ENCODE data around the gene PDCD1LG2.

Gene PDCD1LG2

DNA sequence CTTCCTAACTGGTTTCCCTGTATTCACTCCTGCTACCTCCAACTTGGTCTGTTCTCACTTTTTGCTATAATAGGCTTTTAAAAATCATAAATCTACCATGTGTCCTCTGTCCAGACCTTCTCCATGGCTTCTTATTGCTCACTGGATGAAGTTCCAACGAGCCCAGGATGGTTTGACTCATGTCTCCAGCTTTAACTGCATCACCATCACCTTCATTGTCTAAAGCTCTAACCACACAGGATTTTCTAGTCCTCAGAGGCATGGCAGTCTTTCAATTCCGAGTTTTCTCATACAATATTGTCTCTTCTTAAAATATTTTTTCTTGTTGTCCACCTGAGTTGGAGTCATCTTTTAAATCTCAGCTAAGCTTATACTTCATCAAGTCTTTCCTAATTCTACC, 49.3 kb downstream of the PDCD1LG2 start:
- TF ChIP-seq, protein P1, sequence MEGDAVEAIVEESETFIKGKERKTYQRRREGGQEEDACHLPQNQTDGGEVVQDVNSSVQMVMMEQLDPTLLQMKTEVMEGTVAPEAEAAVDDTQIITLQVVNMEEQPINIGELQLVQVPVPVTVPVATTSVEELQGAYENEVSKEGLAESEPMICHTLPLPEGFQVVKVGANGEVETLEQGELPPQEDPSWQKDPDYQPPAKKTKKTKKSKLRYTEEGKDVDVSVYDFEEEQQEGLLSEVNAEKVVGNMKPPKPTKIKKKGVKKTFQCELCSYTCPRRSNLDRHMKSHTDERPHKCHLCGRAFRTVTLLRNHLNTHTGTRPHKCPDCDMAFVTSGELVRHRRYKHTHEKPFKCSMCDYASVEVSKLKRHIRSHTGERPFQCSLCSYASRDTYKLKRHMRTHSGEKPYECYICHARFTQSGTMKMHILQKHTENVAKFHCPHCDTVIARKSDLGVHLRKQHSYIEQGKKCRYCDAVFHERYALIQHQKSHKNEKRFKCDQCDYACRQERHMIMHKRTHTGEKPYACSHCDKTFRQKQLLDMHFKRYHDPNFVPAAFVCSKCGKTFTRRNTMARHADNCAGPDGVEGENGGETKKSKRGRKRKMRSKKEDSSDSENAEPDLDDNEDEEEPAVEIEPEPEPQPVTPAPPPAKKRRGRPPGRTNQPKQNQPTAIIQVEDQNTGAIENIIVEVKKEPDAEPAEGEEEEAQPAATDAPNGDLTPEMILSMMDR (IDR thresholded peaks at IDR 0.05; ENCODE audit: control insufficient read depth, extremely low read depth, insufficient read depth) = no peak
- H3K4me3 ChIP-seq (ENCODE audit: low read depth, low read length) = no peak overlapping the region
- no peak for DNase-seq (ENCODE audit: low read depth)

DNA sequence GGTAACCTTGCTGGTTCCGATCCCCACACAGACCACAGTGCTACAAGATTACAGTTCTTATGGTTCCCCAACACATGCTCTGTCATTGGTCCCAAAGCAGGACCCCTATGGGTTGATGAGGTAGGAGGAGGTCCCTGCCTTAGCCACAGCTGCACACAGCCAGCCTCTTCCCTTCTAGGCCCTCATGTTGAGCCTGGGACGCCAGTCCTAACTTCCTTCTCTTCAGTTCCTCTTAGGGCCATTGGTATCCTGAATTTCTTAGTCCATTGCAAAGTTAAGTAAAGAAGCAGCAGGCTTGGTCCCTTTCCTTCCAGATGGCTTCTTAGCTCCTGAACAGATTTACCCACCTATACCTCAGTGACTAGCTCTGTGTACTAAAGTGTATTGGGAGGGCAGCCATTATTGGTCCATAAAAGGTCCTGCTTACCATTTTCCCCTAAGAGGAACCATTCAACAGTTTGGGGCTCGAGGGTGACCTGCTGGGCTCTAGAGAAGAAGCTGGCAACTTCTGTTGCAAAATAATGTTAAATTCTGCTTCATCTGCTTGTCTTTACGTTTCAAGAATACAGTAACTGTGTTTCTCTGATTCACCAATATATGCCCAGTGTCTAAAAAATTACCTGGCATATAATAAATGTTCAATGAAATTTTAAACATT, 50.2 kb downstream of the PDCD1LG2 start:
- TF ChIP-seq, protein P1 (IDR thresholded peaks at IDR 0.05; ENCODE audit: control insufficient read depth, extremely low read depth, insufficient read depth) = no peak
- DNase-seq (ENCODE audit: low read depth) = no peak
- H3K4me3 ChIP-seq (ENCODE audit: low read depth, low read length) = no peak overlapping the region

DNA sequence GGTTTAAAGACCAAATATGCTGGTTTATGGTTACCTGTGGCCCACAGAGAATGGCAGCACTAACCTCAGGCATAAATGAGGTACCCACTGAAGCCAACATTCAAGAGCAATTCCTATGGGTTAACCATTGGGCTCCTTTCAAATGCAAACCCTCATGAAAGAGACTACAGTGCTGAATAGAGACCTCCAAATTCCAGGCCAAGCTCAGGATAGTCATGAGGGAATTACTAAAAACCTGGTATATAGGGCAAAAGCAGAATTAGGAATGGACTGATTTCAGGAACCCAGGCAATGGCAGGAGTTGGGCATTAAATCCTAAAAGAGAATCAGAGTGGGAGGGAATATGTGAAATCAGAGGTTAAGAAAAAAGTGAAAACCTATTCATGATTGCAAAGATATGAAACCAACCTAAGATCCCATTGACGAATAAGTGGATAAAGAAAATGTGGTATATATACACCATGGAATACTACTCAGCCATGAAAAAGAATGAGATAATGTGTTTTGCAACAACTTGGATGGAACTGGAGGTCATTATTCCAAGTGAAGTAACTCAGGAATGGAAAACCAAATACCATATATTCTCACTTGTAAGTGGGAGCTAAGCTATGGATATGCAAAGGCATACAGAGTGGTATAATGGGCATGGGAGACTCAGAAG, 51.6 kb downstream of the PDCD1LG2 start:
- H3K4me3 ChIP-seq (ENCODE audit: low read depth, low read length) = no peak overlapping the region
- TF ChIP-seq, protein P1 (IDR thresholded peaks at IDR 0.05; ENCODE audit: control insufficient read depth, extremely low read depth, insufficient read depth) = no peak

DNA sequence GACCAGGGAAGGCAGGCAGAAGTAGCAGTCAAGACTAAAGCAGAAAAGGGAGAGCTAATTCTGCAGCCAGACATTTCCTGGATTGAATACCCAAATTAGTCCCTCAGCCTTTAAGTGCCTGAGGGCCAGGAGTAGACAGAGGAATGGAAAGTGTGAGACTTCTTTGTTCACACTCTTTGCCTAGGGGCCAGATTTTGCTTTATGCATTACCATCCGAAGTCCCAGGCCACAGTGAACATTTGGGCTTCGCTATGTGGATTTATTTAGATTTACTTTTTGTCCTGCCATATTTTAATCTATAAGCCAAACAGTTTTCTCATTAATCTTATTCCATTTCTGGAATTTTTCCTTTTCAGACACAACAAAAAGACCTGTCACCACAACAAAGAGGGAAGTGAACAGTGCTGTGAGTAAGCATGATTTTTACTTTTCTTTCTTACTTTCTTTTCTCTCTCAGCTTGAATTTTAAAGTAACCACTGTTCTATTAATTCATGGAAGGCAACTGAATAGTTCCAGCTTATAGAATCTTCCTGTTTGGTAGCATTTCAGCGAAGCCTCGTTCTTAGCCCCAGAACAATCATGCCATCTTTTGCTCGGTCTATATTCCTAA, 52.6 kb downstream of the PDCD1LG2 start:
- TF ChIP-seq, protein P1 (IDR thresholded peaks at IDR 0.05; ENCODE audit: control insufficient read depth, extremely low read depth, insufficient read depth) = no peak
- no peak for DNase-seq (ENCODE audit: low read depth)
- no peak overlapping the region for H3K4me3 ChIP-seq (ENCODE audit: low read depth, low read length)

More for the DNA sequence above, 51.6 kb downstream of the PDCD1LG2 start:
- DNase-seq (ENCODE audit: low read depth) = no peak

DNA sequence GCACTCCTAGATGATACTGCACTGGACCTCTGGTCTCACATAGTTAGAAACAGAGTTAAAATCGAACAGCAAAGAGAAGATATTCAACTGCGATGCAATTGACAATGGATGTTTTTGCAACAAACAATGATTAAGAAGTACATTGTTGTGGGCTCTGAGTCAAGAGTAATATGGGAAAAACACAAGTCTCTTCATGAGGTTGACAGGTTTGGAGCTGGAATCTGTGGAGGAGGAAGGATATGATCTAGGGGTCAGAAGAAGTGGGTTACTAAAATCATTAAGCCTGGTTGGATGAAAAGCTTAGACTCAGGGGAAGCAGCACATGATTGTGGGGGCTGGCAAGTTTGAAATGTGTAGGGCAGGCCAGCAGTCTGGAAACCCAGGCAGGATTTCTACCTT, 53.1 kb downstream of the PDCD1LG2 start:
- DNase-seq (ENCODE audit: low read depth) = no peak
- H3K4me3 ChIP-seq (ENCODE audit: low read depth, low read length) = no peak overlapping the region
- TF ChIP-seq, protein P1 (IDR thresholded peaks at IDR 0.05; ENCODE audit: control insufficient read depth, extremely low read depth, insufficient read depth) = no peak

DNA sequence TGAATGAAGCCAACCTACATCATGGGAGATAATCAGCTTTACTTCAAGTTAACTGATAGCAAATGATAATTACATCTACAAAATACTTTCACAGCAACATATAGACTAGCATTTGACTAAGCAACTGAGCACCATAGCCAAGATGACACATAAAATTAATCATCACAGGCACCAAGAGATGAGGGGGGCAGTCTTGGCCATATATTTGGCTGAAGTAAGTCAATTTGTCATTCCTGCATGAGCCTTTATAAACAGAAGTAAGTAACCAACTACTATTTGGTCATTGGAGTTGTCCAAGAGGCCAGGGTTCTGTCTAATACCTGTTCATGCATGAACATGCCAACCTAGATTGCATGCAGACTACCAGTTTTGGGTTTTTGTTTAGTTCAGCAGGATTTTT, 53.6 kb downstream of the PDCD1LG2 start:
- TF ChIP-seq, protein P1 (IDR thresholded peaks at IDR 0.05; ENCODE audit: control insufficient read depth, extremely low read depth, insufficient read depth) = no peak
- H3K4me3 ChIP-seq (ENCODE audit: low read depth, low read length) = no peak overlapping the region
- no peak for DNase-seq (ENCODE audit: low read depth)

Data from LNCaP clone FGC (cell line).